Fibroblast of skin of back (primary cell): ENCODE data around the gene CASP12.

Experiments
- DNase-seq: peaks from one replicate; pipeline ENCODE4 v3.0.0-alpha.2; 2013

Gene CASP12

DNA sequence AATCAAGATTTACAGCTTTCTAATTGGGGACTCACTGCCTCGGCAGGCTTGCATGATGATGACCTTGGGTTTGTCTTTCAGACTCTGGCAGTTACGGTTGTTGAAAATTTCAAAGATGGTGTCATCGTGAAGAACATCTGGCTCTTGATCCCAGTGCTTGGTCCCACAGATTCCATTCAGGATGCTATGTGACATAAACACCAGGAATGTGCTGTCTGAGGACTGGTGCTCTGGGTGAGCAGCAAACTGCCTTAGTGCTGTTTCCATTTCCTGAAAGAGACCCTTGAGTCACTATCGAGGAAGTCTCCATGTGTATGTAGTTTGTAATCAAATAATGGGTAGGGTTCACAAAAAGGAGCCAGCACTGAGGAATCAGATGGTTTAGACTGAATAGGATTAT lies 7.1 kb downstream of the CASP12 start:
- peak; percentile 87 for DNase-seq

DNA sequence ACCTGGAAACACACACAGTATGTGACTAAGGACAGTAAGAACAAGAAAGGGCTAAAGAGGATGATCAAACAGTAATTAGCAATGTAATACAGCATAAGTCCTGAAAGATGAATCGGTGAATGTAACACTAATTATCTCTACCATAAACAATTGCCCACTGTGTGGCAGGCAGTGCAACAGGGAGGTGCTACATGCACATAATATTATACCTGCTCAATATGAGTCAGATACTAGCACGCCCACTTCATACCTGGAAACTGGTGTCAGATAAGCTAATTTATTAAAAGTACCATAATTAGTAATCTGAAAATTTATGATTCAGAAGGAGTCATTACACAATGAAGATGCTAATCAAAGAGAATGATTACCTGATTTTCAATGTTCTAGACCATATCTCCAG lies 14.9 kb downstream of the CASP12 start:
- DNase-seq = no peak

DNA sequence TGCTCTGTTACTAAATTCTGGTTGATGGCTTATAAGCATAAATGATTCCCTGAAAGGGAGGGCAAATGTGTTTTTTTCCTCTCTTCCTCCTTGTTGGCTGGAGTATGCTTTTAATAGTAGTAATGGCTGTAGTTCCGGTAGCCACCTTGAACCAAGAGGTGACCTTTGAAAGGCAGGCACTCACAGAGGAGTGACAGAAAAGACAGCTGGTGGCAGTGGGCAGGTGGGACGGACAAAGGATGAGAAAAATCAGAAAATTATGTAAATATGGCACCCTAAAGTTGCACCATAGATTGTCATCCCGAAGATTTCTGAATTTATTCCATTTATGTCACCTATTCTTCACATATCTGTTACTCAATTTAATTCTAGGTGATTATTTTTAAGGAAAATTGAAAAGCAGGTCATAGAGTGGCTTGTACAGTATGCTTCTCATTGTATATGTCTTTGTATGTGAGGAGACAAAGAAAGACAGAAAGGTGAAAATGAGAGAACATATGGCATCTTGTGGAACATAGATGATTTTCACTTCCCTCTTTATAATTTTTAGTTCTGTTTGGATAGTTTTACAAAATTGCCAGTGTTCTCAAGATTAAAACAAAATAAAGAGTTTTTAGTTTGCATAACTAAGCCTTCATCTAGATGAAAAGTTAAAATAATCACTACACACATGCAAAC lies 17.0 kb downstream of the CASP12 start:
- no peak for DNase-seq

- DNase-seq = no peak
These were observed 18.6 kb downstream of the CASP12 start for GRCh38 chr11:104879514-104880190.

DNA sequence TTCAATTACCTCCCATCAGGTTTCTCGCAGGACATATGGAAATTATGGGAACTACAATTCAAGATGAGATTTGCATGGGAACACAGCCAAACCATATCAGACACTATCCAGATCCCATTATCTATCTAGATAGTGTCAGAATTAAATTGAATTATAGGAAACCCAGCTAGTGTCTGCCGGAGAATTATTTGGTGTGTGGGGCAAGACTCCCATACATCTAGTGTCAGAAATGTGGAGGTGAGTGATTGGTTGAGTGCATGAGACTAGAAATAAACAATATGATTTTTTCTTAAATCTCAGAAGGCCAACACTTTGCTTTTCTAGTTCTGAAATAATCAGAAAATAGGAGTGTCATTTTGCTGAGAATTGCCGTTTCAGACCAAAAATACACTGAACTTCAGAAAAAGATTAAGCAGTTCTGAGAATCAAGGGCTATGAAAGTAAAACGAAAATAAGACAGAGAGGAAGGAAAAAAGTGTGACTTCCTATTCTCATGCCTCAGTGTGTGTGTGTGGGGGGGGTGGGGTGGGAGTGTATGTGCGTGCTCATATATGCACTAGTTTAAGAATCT lies 21.3 kb downstream of the CASP12 start:
- DNase-seq = no peak

- DNase-seq = no peak
These were observed 21.9 kb downstream of the CASP12 start for GRCh38 chr11:104876324-104876723.

DNA sequence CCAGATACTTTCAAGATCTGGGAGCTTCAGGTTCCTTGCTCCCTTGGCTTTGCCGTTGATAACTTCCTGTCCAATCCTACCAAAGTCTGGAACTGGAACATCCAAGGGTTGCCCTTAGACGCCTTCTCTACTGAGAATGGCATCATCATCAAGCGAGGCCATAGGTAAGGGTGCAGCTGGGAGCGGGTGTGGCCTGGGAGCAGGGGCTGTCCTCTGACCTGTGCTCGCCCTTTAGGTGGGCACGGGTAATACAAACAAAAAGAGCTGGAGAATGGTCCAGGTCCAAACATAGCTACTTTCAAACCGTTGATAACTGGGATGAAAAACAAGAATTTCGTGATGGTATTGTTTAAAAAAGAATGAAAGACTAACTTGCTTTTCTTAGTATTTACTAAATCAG lies 25.0 kb downstream of the CASP12 start:
- no peak for DNase-seq

DNA sequence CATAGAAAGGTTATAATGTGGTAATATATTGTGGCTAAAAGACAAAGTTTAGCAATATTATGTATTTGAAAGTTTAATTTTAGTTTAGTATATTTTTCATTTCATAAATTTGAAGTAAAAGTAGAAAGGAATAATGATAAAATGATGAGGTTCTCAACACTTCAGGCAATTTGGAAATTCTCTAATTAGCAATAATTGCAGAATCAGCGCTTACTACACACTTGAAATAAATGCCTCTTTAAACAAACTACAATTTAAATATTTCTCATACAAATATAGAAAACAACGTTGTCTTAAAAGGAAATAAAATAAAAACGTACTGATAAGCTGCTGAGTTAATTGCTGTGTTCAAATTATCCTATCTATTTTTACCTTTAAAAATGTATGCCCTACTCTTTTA lies 25.9 kb downstream of the CASP12 start:
- no peak for DNase-seq

- DNase-seq = peak; percentile 11
These were observed 27.4 kb downstream of the CASP12 start for GRCh38 chr11:104870910-104871309.

GRCh38 chr11:104866815-104867214 lies 31.4 kb downstream of the CASP12 start:
- no peak for DNase-seq

DNA sequence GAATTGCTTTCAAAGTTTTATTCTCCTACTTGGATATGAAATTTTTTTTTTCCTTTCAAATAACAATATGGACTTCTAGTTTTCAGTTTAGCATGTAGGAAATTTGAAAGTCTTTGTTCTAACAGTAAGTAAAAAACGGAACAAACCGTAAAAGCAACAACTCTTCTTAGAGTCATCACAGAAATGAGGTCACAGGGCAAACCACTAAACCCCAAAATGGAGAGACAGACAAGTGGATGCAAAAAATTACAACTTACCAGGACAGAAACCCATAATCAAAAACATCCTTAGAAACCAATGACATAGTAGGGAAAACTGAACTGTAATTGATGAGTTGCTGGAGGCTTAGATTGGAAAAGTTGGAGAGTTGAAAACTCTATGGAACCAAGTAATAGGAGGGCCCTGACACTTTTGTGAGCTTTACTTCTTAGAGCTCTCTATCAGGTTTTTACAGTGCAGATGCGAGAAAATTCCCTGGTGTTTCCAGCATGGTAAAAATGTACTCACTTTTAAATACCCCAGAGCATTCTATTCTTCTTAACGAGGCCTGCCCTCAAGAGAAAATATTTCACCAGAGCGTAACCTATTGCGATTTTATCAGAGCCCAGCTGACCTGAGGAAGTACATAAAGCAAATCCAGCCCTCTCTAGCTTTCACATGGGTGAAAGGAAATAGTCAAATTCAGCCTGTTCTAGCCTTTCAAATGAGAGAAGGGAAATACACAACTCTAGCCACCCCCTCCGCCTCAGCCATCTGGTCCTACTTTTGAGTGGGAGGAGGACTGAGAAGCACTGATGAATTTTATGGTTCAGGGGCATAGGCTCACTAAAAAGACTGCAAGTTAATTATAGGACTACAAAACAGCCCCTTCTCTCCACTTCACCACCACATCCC lies 39.1 kb downstream of the CASP12 start:
- DNase-seq = no peak

DNA sequence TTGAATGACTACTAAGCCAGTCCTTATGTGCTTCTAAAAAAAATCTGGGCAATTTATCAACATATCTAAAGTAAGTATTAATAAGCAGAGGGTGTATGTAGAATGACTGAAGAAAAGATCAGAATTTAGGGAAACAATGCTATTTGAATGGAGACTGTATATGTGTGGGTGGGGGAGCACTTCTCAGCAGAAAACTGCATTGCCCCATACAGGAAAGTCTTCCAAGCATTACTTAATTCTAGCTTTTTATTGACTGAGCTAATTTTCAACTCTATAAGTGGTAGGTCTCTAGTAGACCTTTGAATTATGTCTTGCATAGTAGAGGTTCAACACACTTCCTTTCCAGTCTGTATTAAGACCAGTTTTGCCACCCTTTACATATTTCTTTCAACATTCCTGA lies 41.7 kb downstream of the CASP12 start:
- no peak for DNase-seq

DNA sequence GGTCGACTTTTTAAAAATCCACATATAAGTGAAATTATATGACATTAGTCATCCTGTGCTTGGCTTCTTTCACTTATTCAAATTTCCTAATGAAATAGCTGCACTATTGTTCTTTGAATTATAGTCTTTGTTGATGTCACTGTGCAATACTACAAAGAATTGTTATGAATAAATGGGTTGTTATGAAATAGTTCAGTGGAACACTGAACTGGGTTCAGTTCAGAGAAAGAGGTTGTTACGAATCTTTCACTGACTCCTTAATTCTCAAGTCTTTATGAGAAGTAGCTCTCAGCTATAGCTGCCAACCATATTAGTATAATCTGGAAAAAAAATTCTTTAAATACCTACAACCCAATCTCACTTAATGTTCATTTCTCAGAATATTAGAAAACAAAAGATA lies 42.3 kb downstream of the CASP12 start:
- DNase-seq = no peak

- no peak for DNase-seq
These were observed 45.0 kb downstream of the CASP12 start for GRCh38 chr11:104853276-104853675.

DNA sequence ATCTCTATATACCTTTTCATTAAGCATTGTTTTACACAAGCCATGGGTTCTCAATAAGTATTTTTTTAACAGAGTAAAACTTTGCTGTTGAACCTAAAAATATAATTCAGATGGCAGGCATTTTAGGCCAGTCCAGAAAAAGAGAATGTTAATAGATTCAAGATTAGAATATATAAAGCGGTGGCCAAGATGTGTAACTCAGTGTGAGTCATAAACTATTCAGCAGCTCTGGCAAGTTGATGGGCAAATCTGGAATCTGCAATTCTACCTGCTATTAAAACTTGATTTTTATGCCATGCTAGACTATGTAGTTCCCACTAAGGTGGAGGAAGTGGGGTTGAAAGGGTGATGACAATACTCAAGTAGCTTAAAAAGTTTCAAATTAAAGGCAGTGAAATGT lies 45.4 kb downstream of the CASP12 start:
- DNase-seq = no peak

GRCh38 chr11:104846216-104846615 lies 52.0 kb downstream of the CASP12 start:
- no peak for DNase-seq

- no peak for DNase-seq
These were observed 53.8 kb downstream of the CASP12 start for GRCh38 chr11:104844451-104844850.

DNA sequence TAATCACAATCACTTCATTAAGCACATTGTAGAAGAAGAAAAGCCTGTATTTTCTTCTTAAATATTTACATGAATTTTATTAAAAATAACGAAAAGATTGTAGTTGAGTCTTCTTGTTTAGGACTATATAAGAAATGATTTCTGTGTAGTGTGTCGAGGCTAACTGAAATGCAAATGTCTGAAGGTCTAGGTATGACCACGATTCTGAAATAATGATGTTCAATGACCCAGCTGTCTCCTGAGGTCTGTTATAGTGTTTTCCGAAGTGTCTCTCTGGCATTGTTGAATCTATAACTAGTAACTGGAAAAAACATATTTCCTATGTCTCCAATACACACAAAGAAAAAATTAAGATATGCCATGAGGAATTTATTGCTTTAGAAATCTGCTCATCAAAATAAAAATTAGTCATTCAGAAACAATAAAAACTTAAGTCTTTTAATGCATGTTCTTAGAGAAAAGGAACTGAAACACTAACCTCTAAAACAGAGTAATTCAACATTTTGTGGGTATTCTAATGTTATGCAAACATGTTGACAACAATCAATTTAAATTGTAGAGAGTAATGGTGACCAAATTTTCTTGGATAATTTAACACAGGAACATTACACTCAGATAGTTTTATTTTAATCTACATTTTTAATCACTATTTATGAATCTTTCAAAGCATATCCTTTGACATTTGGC lies 55.0 kb downstream of the CASP12 start:
- no peak for DNase-seq

GRCh38 chr11:104841973-104842525 lies 56.2 kb downstream of the CASP12 start:
- DNase-seq = no peak

GRCh38 chr11:104841185-104841584 lies 57.1 kb downstream of the CASP12 start:
- no peak for DNase-seq

- no peak for DNase-seq
These were observed 60.2 kb downstream of the CASP12 start for GRCh38 chr11:104837969-104838639.

- DNase-seq = no peak
These were observed 61.6 kb downstream of the CASP12 start for GRCh38 chr11:104836691-104837090.
